Activated CD8-positive, alpha-beta memory T cell treated with anti-CD3 and anti-CD28 coated beads for 48 hours (primary cell): ENCODE results near the gene GCK.
"Not testable (repeated sequence)": the region's sequence is repeated elsewhere in the genome, so short reads cannot be mapped to it uniquely, and the experiment has no call there.

ENCODE experiments used
- DNase-seq, 3 experiments: peaks; one replicate each; pipeline ENCODE4 v3.0.0-alpha.2; 2020; ENCODE audit warnings: low read depth in 2 of 3, low spot score in 2 of 3

The GCK gene

DNA sequence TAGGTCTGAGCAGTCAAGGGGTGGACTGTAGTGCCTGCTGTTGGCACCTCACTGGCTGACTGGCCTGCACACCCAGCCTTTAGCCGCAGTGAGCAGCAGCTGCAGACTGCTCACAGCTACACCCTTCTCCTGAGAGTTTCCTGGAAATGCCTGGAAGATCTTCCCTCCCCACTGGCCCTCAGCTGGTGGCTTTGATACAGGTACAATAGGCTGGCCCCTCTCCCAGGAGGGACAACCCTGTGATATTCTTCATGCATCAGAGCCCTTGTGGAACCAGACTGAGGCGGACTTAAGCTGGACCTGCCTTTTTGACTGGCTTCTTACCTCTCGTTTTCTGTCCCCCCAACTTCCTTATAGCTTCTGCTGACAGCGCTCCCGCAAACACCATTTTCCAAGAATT, 6.4 kb downstream of the GCK start:
- no peak for DNase-seq

DNA sequence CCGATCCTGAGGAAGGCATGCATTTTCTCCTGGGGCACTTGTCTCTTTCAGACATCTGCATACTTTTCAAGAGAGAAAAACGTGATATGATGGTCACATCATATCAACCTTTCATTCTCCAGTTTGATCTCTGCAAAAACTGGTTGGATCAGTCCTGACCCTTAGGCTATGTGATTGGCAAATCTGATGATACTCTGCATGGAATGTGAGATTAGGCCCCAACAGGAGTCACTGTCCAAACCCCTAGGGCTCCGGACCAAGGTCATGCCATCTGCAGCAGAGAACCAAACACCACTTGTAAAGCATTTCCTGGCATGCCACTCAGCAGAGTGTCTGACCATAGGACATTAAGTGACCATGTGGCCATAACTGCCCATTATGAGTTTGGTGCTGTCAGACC, 8.6 kb downstream of the GCK start:
- no peak for DNase-seq

GRCh38 chr7:44177570-44178131, 11.6 kb downstream of the GCK start:
- no peak for DNase-seq

GRCh38 chr7:44176486-44176885, 12.8 kb downstream of the GCK start:
- no peak for DNase-seq

DNA sequence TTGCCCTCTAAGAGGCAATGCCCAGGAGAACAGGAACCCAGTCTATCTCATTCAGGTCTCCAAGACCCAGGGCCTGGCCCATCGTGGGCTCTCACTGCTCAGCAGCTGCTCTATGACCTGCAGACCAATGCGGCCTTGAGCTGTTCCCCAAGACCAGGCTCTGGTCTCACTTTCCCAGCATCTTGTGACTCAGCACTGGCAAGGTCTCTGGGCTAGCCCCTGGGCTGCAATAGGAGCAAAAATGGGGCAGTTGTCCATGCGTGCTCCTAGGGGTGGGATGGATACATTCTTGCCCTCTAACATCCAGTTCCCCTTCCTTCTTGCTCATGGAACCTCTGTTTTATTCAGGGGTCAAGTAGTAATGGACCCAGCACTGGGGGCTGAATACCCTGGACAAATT, 13.5 kb downstream of the GCK start:
- DNase-seq = no peak

GRCh38 chr7:44174694-44174948, 14.6 kb downstream of the GCK start:
- DNase-seq = not testable (repeated sequence)

DNA sequence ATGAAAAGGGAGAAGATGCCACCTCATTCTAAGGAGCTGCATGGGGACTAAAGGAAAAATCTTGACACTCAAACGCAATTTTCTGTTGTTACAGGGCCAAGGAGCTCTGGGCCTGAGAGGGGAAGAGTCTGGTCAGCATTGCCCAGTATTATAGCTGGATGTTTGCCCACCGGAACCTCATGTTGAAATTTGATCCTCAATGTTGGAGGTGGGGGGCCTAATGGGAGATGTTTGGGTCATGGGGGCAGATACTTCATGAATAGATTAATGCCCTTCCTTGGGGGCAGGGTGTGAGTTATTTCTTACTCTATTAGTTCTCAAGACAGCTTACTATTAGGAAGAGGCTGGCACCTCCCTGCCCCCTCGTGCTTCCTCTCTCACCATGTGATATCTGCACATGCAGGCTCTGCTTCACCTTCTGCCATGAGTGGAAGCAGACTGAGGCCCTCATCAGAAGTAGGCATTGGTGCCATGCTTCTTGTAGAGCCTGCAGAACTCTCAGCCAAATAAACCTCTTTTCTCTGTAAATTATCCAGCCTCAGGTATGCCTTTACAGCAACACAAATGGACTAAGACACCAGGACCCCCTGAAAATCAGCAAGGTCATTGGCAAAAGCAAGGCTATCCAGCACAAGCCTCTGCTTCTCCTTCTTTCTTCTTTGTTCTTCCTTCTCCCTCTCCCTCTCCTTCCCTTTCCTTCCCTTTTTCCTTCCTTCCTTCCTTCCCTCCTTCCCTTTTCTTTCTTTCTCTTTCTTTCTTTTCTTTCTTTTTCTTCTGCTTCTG, 15.1 kb downstream of the GCK start:
- DNase-seq = no peak

- DNase-seq = no peak
Observed at GRCh38 chr7:44172803-44173424, 16.3 kb downstream of the GCK start.

GRCh38 chr7:44172352-44172751, 16.9 kb downstream of the GCK start:
- DNase-seq = no peak

- not testable (repeated sequence) for DNase-seq
Observed at GRCh38 chr7:44171901-44172300, 17.3 kb downstream of the GCK start.

GRCh38 chr7:44167920-44168319, 21.3 kb downstream of the GCK start:
- no peak for DNase-seq

GRCh38 chr7:44163591-44163990, 25.6 kb downstream of the GCK start:
- DNase-seq = no peak

DNA sequence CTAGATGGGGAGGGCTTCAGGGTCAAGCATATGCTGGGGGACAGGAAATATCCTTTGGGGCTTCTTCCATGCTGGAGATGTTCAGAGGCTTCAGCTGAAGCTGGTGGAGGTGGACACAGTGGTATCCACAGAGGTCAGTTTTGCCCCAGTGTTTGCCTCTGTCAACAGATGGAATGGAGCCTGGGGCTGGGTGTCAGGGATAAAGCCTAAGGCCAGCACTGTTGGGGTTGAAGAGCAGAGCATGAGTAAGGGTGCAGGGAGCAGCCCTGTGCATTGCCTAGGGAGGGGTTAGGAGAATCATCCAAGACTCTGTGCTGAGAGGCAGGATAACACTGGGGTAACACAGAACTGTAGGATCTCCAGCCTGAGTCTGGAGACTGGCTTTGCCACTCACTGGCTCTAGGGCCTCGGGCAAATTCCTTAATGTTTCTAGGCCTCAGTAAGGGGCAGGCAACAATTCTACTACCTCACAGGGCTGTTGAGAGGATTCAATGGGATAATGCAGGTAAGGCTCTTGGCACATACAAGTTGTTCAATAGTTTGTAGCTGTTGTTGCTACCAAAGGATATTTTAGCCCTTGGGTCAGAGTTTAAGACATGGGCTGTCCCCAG, 26.3 kb downstream of the GCK start:
- DNase-seq = no peak

DNA sequence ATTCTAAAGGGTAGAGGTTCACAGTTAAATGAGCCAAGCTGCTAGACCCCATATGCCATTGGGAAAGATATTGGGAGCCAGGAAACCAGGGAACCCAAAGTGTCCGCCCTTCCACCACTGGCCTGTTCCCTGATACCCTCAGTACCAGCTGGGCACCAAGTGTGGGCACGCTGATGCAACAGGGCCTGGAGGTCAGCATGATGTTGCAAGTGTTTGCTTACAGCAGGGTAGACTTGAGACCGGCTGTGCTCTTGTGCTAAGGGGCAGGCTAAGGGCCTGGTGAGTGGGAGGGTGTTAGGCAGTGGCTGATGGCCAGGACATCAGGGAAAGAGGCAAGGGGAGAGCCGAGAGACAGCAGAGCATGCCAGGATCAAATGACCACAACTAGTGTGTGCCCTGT, 27.1 kb downstream of the GCK start:
- DNase-seq = no peak

GRCh38 chr7:44161371-44161770, 27.9 kb downstream of the GCK start:
- no peak for DNase-seq

DNA sequence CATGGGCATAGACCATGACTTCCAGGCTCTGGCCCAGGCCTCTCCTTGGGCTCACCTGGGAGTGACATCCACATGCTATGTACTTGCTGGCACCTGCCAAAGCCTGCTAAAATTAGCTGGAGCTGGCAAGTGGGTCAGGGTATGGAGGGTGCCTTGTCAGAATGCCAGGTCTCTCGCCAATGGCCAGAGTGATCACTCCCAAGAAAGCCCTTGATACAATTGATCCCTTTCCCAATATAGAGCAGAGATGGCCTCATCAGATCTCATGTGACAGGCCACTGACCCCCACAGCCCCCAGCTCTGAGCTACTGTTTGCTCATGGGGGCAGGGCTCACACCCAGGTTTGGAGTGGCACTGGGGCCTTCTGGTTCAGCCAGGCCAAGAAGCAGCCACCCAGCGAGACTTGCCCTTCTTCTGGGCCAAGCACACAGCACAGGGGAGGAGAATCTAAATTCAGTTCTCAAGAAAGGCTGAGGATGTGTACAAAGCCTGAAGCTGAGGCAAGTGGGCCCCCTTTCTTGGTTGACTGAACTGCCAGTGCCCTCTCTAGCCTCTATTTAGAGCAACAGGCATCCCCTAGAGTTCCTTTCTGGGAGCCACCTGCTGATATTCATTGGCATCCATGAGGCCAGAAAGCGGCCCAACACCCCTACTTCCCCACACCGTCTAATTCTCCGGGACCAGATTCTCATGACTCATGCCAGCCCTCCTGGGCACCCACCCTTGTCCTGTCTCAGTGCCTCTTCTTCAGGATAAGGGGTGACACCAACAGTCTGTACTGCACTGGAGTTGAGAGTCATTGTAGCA, 29.2 kb downstream of the GCK start:
- DNase-seq = no peak

- DNase-seq = no peak
Observed at GRCh38 chr7:44158873-44159631, 30.2 kb downstream of the GCK start.

GRCh38 chr7:44158096-44158872, 31.0 kb downstream of the GCK start:
- DNase-seq = no peak

DNA sequence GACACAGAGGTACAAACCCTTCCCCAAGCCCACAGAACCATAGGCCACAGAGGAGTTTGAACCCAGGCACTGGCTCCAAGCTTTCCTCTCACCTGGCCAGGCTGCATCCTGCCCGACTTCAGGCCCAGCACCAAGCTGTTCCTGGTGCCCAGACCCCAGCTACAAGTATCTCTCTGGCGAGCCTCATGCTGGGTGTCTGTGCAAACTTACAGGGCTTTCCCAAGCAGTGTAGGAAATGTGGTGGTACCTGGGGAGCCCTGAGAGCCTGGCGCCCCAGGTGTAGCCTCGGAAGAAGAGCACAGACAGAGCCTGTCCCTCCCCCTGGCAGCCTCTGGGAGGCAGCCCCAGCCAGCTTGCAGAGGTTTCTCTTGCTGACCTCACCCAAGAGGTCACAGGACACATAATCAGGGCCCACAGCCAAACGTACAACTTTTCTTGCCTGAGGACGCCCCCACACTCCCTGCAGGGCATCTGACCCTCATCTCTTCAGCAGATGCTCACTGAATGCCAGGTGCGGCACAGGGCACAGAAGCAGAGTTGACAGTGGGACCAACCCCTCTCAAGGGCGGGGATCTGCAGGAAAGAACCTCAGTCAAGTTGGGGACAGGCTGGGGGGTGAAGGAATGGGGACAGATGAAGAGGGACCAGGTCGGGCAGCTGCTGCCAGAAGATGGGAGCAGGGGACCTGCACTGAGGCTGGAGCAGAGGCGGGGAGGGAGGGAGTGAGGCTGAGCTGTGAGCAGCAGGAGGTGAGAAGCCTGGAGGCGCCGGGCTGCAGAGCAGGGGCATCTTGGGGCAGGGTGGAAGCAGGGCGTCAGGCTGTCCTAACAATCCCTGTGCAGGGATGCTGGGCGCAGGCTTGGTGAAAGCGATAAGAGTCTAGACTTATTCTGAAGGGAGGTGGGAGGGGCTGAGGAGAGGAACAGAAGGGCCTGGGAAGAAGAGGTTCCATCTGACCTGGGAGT, 31.8 kb downstream of the GCK start:
- no peak for DNase-seq
